Measurements from ENCODE around the gene LAMC2.

LAMC2 gene

GRCh38 chr1:183248989-183249691 is 63.1 kb downstream of the LAMC2 start:
- no peak for DNase-seq (ENCODE audit: low read depth)
- H3K4me3 ChIP-seq (ENCODE audit: low read depth, low read length) = no peak overlapping the region
- TF ChIP-seq CTCF (conservative IDR thresholded peaks at IDR 0.05; ENCODE audit: low read depth, low read length) = no peak

- no peak for TF ChIP-seq CTCF (conservative IDR thresholded peaks at IDR 0.05; ENCODE audit: low read depth, low read length)
- no peak overlapping the region for H3K4me3 ChIP-seq (ENCODE audit: low read depth, low read length)
- no peak for DNase-seq (ENCODE audit: low read depth)
Observed at GRCh38 chr1:183249941-183250452, 63.9 kb downstream of the LAMC2 start.

GRCh38 chr1:183251101-183251958 is 65.3 kb downstream of the LAMC2 start:
- no peak for DNase-seq (ENCODE audit: low read depth)
- no peak for TF ChIP-seq CTCF (conservative IDR thresholded peaks at IDR 0.05; ENCODE audit: low read depth, low read length)
- no peak overlapping the region for H3K4me3 ChIP-seq (ENCODE audit: low read depth, low read length)

GRCh38 chr1:183251959-183252450 is 65.9 kb downstream of the LAMC2 start:
- TF ChIP-seq CTCF (conservative IDR thresholded peaks at IDR 0.05; ENCODE audit: low read depth, low read length) = no peak
- DNase-seq (ENCODE audit: low read depth) = no peak
- no peak overlapping the region for H3K4me3 ChIP-seq (ENCODE audit: low read depth, low read length)

- no peak for DNase-seq (ENCODE audit: low read depth)
- H3K4me3 ChIP-seq (ENCODE audit: low read depth, low read length) = no peak overlapping the region
- TF ChIP-seq CTCF (conservative IDR thresholded peaks at IDR 0.05; ENCODE audit: low read depth, low read length) = no peak
Observed at GRCh38 chr1:183255073-183255472, 69.0 kb downstream of the LAMC2 start.

- H3K4me3 ChIP-seq (ENCODE audit: low read depth, low read length) = no peak overlapping the region
- DNase-seq (ENCODE audit: low read depth) = no peak
- no peak for TF ChIP-seq CTCF (conservative IDR thresholded peaks at IDR 0.05; ENCODE audit: low read depth, low read length)
Observed at GRCh38 chr1:183259924-183260323, 73.9 kb downstream of the LAMC2 start.

Data from choroid plexus epithelial cell (primary cell).